ENCODE results near the gene TTC13. TPM values are rescaled to one million over a fixed set of nuclear protein-coding genes. Genes with fewer than 3 reads are reported as not detected.
A peak's percentile ranks its signal among the peaks of the same experiment; 100 is the strongest.

TTC13 gene
- total RNA-seq, 4 donors from 2014 or later, result 16.0 to 36.0 (median 22.7) TPM

GRCh38 chr1:230867101-230867902 lies 111.4 kb downstream of the TTC13 start:
- peak; percentile 22 to 26 for ATAC-seq
- no peaks in the 10 kb centered on the region for H3K36me3 ChIP-seq
- H3K4me1 ChIP-seq, result peaks cover 46 to 54% of the 10 kb centered on the region in 2 donors
- peak in 1 of 2 donors; percentile 15 for TF ChIP-seq POLR2A (IDR thresholded peaks at IDR 0.05)
- TF ChIP-seq CTCF (IDR thresholded peaks at IDR 0.05 in 4 of 5, conservative IDR thresholded peaks at IDR 0.05 in 1 of 5), result no peak
- intact Hi-C loops (cut with DNase I; ENCODE audit: low total_unique reads), result loop anchor here (2.0 to 10.0 kb wide), 5 partner anchors 50 to 983 kb away; partner anchors contain the start of genes ARV1, COG2, EGLN1 and TTC13
- in situ Hi-C loops (cut with MboI; ENCODE audit: low sequenced_read_pairs in 4 of 4), result no loop called here
- peak overlapping the region; percentile 83 to 97 (median 86) for H3K4me3 ChIP-seq
- H3K27me3 ChIP-seq, result no peaks in the 10 kb centered on the region
- peak overlapping the region; percentile 80 to 95 (median 89) for H3K27ac ChIP-seq
- DNase-seq, result no peak
- no peaks in the 10 kb centered on the region for H3K9me3 ChIP-seq

- in situ Hi-C loops (cut with MboI; ENCODE audit: low sequenced_read_pairs in 4 of 4), result no loop called here
- H3K4me1 ChIP-seq, result peaks cover 52 to 61% of the 10 kb centered on the region in 2 donors
- H3K27ac ChIP-seq, result peak overlapping the region; percentile 80 to 95 (median 89)
- ATAC-seq (peak; percentile 15 to 20), DNase-seq (no peak)
- intact Hi-C loops (cut with DNase I; ENCODE audit: low total_unique reads), result loop anchor here (2.0 to 10.0 kb wide), 5 partner anchors 51 to 982 kb away; partner anchors contain the start of genes ARV1, COG2, EGLN1 and TTC13
- H3K36me3 ChIP-seq, result no peaks in the 10 kb centered on the region
- peak overlapping the region; percentile 83 to 97 (median 86) for H3K4me3 ChIP-seq
- H3K9me3 ChIP-seq, result no peaks in the 10 kb centered on the region
- H3K27me3 ChIP-seq, result no peaks in the 10 kb centered on the region
- TF ChIP-seq CTCF (IDR thresholded peaks at IDR 0.05 in 4 of 5, conservative IDR thresholded peaks at IDR 0.05 in 1 of 5) (no peak), POLR2A (IDR thresholded peaks at IDR 0.05) (peak; percentile 52 to 57)
Measured at GRCh38 chr1:230866171-230867070, 112.2 kb downstream of the TTC13 start.

GRCh38 chr1:230865062-230865817 lies 113.4 kb downstream of the TTC13 start:
- Histone ChIP-seq H3K36me3 (no peaks in the 10 kb centered on the region), H3K27ac (peak overlapping the region; percentile 80 to 95 (median 89)), H3K27me3 (no peaks in the 10 kb centered on the region), H3K4me3 (peak overlapping the region in 3 of 4 donors; percentile 83 to 97 (median 90)), H3K4me1 (peaks cover 63 to 70% of the 10 kb centered on the region in 2 donors), H3K9me3 (no peaks in the 10 kb centered on the region)
- TF ChIP-seq CTCF (IDR thresholded peaks at IDR 0.05 in 4 of 5, conservative IDR thresholded peaks at IDR 0.05 in 1 of 5), result no peak
- no peak for TF ChIP-seq POLR2A (IDR thresholded peaks at IDR 0.05)
- DNase-seq (peak in 1 of 2 donors; percentile 44), ATAC-seq (no peak)
- intact Hi-C loops (cut with DNase I; ENCODE audit: low total_unique reads), result loop anchor here (2.0 to 10.0 kb wide), 5 partner anchors 52 to 980 kb away; partner anchors contain the start of genes COG2 and EGLN1
- in situ Hi-C loops (cut with MboI; ENCODE audit: low sequenced_read_pairs in 4 of 4), result no loop called here

GRCh38 chr1:230864441-230864840 lies 114.2 kb downstream of the TTC13 start:
- no peak for TF ChIP-seq POLR2A (IDR thresholded peaks at IDR 0.05)
- TF ChIP-seq CTCF (IDR thresholded peaks at IDR 0.05 in 4 of 5, conservative IDR thresholded peaks at IDR 0.05 in 1 of 5), result no peak
- ATAC-seq, result no peak
- Histone ChIP-seq H3K4me3 (peak overlapping the region in 2 of 4 donors; percentile 15 to 19), H3K36me3 (no peaks in the 10 kb centered on the region), H3K4me1 (peaks cover 69 to 78% of the 10 kb centered on the region in 2 donors), H3K9me3 (no peaks in the 10 kb centered on the region), H3K27me3 (no peaks in the 10 kb centered on the region), H3K27ac (peak overlapping the region; percentile 80 to 95 (median 89))
- intact Hi-C loops (cut with DNase I; ENCODE audit: low total_unique reads) (loop anchor here (2.0 to 10.0 kb wide), 4 partner anchors 58 to 980 kb away; partner anchors contain the start of genes AGT and EGLN1), in situ Hi-C loops (cut with MboI; ENCODE audit: low sequenced_read_pairs in 4 of 4) (no loop called here)
- peak in 1 of 2 donors; percentile 45 for DNase-seq
